ENCODE data around the gene RPL4. TPM values are rescaled to one million over a fixed set of nuclear protein-coding genes. Genes with fewer than 3 reads are reported as not detected.

The RPL4 gene
- 868 and 1,170 TPM in 2 replicates for total RNA-seq (2011; cell fraction: chromatin; rRNA removed; ENCODE audit: low replicate concordance)
- 749 and 792 TPM in 2 replicates for total RNA-seq (2011; cell fraction: nucleolus; rRNA removed)
- total RNA-seq (2011; cell fraction: nucleoplasm; rRNA removed), result 1,332 and 2,067 TPM in 2 replicates
- total RNA-seq (2014; rRNA removed), result 2,055 and 3,520 TPM in 2 replicates
- total RNA-seq (2014; rRNA removed; fragmentation: Illumina TruSeq; extraction: Trizol), result 5,714 and 5,919 TPM in 2 replicates
- total RNA-seq (2015; rRNA removed; fragmentation: Illumina TruSeq; extraction: Trizol), result 4,633 and 5,069 TPM in 2 replicates
- 3,792 and 4,028 TPM in 2 replicates for total RNA-seq (2021)
- polyA plus RNA-seq (2011; rRNA removed), result 6,235 and 7,065 TPM in 2 replicates
- polyA plus RNA-seq (2011; cell fraction: cytosol; rRNA removed), result 6,584 and 7,119 TPM in 2 replicates
- 2,026 and 2,907 TPM in 2 replicates for polyA plus RNA-seq (2011; cell fraction: nucleus; rRNA removed)
- 3,604 and 6,192 TPM in 2 replicates for polyA plus RNA-seq (2012)
- 7,372 and 7,760 TPM in 2 replicates for polyA plus RNA-seq (2014; fragmentation: Illumina TruSeq; extraction: Trizol)
- polyA plus RNA-seq (2014; fragmentation: Nextera tagmentation; extraction: Ambion mirVana), result 1,000 to 10,000 TPM; 3,604 to 3,827 TPM
- 5,294 and 6,049 TPM in 2 replicates for polyA plus RNA-seq (2014; rRNA removed)
- 4,239 and 4,627 TPM in 2 replicates for polyA minus RNA-seq (2011; rRNA and poly(A)+ RNA removed)
- polyA minus RNA-seq (2011; cell fraction: cytosol; rRNA and poly(A)+ RNA removed), result 1,872 and 2,124 TPM in 2 replicates
- polyA minus RNA-seq (2011; cell fraction: nucleus; rRNA and poly(A)+ RNA removed), result 545 and 1,155 TPM in 2 replicates
- percentile 98 among the genes with signal in this experiment for Bru-seq, nascent RNA
- BruChase-seq, experiment 1, labeled RNA remaining after a 2-hour chase, result percentile 98 among the genes with signal in this experiment
- percentile 98 among the genes with signal in this experiment for BruChase-seq, experiment 2, labeled RNA remaining after a 6-hour chase
- long read RNA-seq, experiment 1, transcript RPL4-201 (10 exons, 2,769 nt), result major isoform, 3,944 of 4,683 reads
- long read RNA-seq, experiment 1, partial matches to known transcripts, result 553 of 4,683 reads
- long read RNA-seq, experiment 1, other reads (novel, unspliced or antisense), result 184 of 4,683 reads
- long read RNA-seq, experiment 2, transcript RPL4-201 (10 exons, 2,769 nt), result major isoform, 1,334 of 2,873 reads
- long read RNA-seq, experiment 2, partial matches to known transcripts, result 824 of 2,873 reads
- long read RNA-seq, experiment 2, other reads (novel, unspliced or antisense), result 703 of 2,873 reads
- long read RNA-seq, experiment 3, transcript RPL4-210 (6 exons, 1,099 nt), result minor isoform, 8 of 8,021 reads
- long read RNA-seq, experiment 3, transcript RPL4-212 (5 exons, 817 nt), result minor isoform, 5 of 8,021 reads
- long read RNA-seq, experiment 3, transcript RPL4-201 (10 exons, 2,769 nt), result major isoform, 7,498 of 8,021 reads
- long read RNA-seq, experiment 3, partial matches to known transcripts, result 368 of 8,021 reads
- long read RNA-seq, experiment 3, other reads (novel, unspliced or antisense), result 142 of 8,021 reads

- peak within 1 kb of the TSS; percentile 97 to 98 for H3K9ac ChIP-seq (ENCODE audit: insufficient read depth in 1 of 2, low read depth in 2 of 2, low read length in 2 of 2)
- H3K27ac ChIP-seq (ENCODE audit: extremely low read depth, low read depth, low read length), result peak within 1 kb of the TSS; percentile 97
- no peaks in the 10 kb centered on the region for H3K27me3 ChIP-seq (ENCODE audit: control insufficient read depth in 2 of 2, insufficient read depth in 2 of 2, low read length in 2 of 2)
- in situ Hi-C loops (cut with MboI) (no loop called here), intact Hi-C loops (cut with micrococcal nuclease) (loop anchor here (5.0 kb wide), 1 partner anchor 63 kb away; the partner anchor contains the start of gene LCTL)
- peaks cover 90% of the 10 kb centered on the region for H3K79me2 ChIP-seq (ENCODE audit: control insufficient read depth, insufficient read depth, low read length)
- peaks cover 27% of the 10 kb centered on the region for H4K20me1 ChIP-seq (replicated peaks; ENCODE audit: control insufficient read depth, insufficient read depth, low read length)
- POLR2A ChIA-PET, result interaction anchor here (0.6 to 2.9 kb wide), 16 partner anchors 8 to 1627 kb away, joined by 3 to 8 read pairs (median 4); partner anchors contain the start of gene LCTL
- H3K4me2 ChIP-seq (ENCODE audit: insufficient read depth, low read length), result peak within 1 kb of the TSS; percentile 97
- CTCF ChIA-PET (ENCODE audit: low intra/inter-chr PET ratio), result no interaction called here
- H3K36me3 ChIP-seq (ENCODE audit: control insufficient read depth, insufficient read depth, low read length), result peaks cover 50% of the 10 kb centered on the region
- DNase-seq (ENCODE audit: extremely low read depth in 1 of 4, low spot score in 3 of 4) (peak; percentile 81 to 88 (median 82)), ATAC-seq (peak; percentile 84), FAIRE-seq (peak; percentile 57)
- H3K4me1 ChIP-seq (replicated peaks in 1 of 2; ENCODE audit: control insufficient read depth in 2 of 2, insufficient read depth in 2 of 2, low read length in 2 of 2), result peaks cover 17 to 19% of the 10 kb centered on the region in 2 experiments
- WGBS (ENCODE audit: insufficient coverage, low coverage, missing lambda C conversion rate), result under 1% methylated on average over 46 of the region's 46 CpGs
- H3K9me1 ChIP-seq (ENCODE audit: control insufficient read depth, insufficient read depth, low read length), result no peaks in the 10 kb centered on the region
- H3K4me3 ChIP-seq, result peak within 1 kb of the TSS; percentile 71
- no TSS peak for BruUV-seq (replicated peaks)
- no peaks in the 10 kb centered on the region for H3K9me3 ChIP-seq (replicated peaks; ENCODE audit: control insufficient read depth, insufficient read depth, low read depth, low read length)
- H2AFZ ChIP-seq (ENCODE audit: low read depth, low read length), result peak within 1 kb of the TSS; percentile 97
- TF ChIP-seq, protein P1, sequence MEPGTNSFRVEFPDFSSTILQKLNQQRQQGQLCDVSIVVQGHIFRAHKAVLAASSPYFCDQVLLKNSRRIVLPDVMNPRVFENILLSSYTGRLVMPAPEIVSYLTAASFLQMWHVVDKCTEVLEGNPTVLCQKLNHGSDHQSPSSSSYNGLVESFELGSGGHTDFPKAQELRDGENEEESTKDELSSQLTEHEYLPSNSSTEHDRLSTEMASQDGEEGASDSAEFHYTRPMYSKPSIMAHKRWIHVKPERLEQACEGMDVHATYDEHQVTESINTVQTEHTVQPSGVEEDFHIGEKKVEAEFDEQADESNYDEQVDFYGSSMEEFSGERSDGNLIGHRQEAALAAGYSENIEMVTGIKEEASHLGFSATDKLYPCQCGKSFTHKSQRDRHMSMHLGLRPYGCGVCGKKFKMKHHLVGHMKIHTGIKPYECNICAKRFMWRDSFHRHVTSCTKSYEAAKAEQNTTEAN (CRISPR knock-in tag; IDR thresholded peaks at IDR 0.05), result no peak
- TF ChIP-seq ZNF785 (CRISPR knock-in tag; IDR thresholded peaks at IDR 0.05), result no peak
- TF ChIP-seq ETS2 (tag; IDR thresholded peaks at IDR 0.05; ENCODE audit: borderline replicate concordance, poor library complexity, severe bottlenecking), result no peak
- TF ChIP-seq NEUROD1 (IDR thresholded peaks at IDR 0.05; ENCODE audit: borderline replicate concordance, low read depth, low read length, partially characterized antibody), result peak; percentile 23
- no peak for TF ChIP-seq ZNF23 (CRISPR knock-in tag; IDR thresholded peaks at IDR 0.05)
- peak; percentile 80 for TF ChIP-seq RB1 (IDR thresholded peaks at IDR 0.05; ENCODE audit: low read depth)
- TF ChIP-seq, protein P2, sequence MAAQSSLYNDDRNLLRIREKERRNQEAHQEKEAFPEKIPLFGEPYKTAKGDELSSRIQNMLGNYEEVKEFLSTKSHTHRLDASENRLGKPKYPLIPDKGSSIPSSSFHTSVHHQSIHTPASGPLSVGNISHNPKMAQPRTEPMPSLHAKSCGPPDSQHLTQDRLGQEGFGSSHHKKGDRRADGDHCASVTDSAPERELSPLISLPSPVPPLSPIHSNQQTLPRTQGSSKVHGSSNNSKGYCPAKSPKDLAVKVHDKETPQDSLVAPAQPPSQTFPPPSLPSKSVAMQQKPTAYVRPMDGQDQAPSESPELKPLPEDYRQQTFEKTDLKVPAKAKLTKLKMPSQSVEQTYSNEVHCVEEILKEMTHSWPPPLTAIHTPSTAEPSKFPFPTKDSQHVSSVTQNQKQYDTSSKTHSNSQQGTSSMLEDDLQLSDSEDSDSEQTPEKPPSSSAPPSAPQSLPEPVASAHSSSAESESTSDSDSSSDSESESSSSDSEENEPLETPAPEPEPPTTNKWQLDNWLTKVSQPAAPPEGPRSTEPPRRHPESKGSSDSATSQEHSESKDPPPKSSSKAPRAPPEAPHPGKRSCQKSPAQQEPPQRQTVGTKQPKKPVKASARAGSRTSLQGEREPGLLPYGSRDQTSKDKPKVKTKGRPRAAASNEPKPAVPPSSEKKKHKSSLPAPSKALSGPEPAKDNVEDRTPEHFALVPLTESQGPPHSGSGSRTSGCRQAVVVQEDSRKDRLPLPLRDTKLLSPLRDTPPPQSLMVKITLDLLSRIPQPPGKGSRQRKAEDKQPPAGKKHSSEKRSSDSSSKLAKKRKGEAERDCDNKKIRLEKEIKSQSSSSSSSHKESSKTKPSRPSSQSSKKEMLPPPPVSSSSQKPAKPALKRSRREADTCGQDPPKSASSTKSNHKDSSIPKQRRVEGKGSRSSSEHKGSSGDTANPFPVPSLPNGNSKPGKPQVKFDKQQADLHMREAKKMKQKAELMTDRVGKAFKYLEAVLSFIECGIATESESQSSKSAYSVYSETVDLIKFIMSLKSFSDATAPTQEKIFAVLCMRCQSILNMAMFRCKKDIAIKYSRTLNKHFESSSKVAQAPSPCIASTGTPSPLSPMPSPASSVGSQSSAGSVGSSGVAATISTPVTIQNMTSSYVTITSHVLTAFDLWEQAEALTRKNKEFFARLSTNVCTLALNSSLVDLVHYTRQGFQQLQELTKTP (IDR thresholded peaks at IDR 0.05; ENCODE audit: low read depth in 1 of 2, partially characterized antibody in 2 of 2), result peak; percentile 35 to 83
- peak; percentile 50 for TF ChIP-seq CHD1 (IDR thresholded peaks at IDR 0.05; ENCODE audit: low read length)
- TF ChIP-seq NFRKB (IDR thresholded peaks at IDR 0.05; ENCODE audit: low read depth), result peak; percentile 99
These were observed at the start of gene RPL4, which contains the start of gene ZWILCH for GRCh38 chr15:66504563-66505429. RPL4 (minus strand) TSS chr15:66504855; CDS start chr15:66504790, 65 bp downstream. ZWILCH (plus strand) TSS chr15:66505326; CDS start chr15:66505339, 13 bp downstream.
